HepG2 (cell line): Measurements from ENCODE around the gene TMEM220. TPM values are rescaled to one million over a fixed set of nuclear protein-coding genes. Genes with fewer than 3 reads are reported as not detected.
"Not testable (repeated sequence)": the region's sequence is repeated elsewhere in the genome, so short reads cannot be mapped to it uniquely, and the experiment has no call there.

Experiments used
- ATAC-seq: fragments of 200-7000 bp; cut with Tn5 transposase; 3 replicates; pipeline ENCODE4 v1.9.1; 2020; ENCODE audit warnings: mild to moderate bottlenecking, moderate library complexity
- BruUV-seq: library from RNA; stranded (reverse); fragments of 400-500 nt; replicated peaks from 2 replicates; lab custom pipeline; 2021; lab: Mats Ljungman, UMichigan
- CTCF ChIA-PET: fragments of 300-600 bp; formaldehyde crosslinking; extraction: SDS; loops from one replicate; lab custom pipeline; 2021; ENCODE audit warnings: low total read pairs, inconsistent platforms, low intra/inter-chr PET ratio; lab: Yijun Ruan, JAX
- POLR2A ChIA-PET: fragments of 350-600 bp; sonication (Branson Sonifier 250); formaldehyde crosslinking; loops from one replicate; lab custom pipeline; 2020; ENCODE audit warnings: antibody characterized with exemption, inconsistent platforms; lab: Yijun Ruan, JAX
- DNase-seq: peaks from one replicate; pipeline ENCODE4 v3.0.0-alpha.2; 2015; ENCODE audit warnings: low spot score
- FAIRE-seq: peaks from 3 replicates; lab custom pipeline; 2011; peaks lifted over from hg19 to GRCh38; lab: Jason Lieb, UNC
- H2AFZ ChIP-seq: one replicate; pipeline ENCODE4 v1.6.1; 2011; ENCODE audit warnings: low read length, inconsistent platforms
- H3K27ac ChIP-seq: fragments of 300-600 bp; 3 replicates; pipeline ENCODE4 v1.8.0; 2011; ENCODE audit warnings: mixed run types, mild to moderate bottlenecking, mixed read lengths, low read length, inconsistent platforms; ENCODE audit not compliant: insufficient read depth; ENCODE audit errors: extremely low read length
- H3K27me3 ChIP-seq, 2 experiments: fragments of 200-600 bp in 1 of 2; 2 replicates in 1 of 2; 3 replicates in 1 of 2; pipeline versions ENCODE4 v1.6.0 to v1.8.0; 2011; ENCODE audit warnings: low read length in 2 of 2, mild to moderate bottlenecking in 2 of 2, moderate library complexity in 2 of 2, inconsistent platforms in 1 of 2; ENCODE audit not compliant: insufficient read depth in 2 of 2, control insufficient read depth in 1 of 2
- H3K36me3 ChIP-seq, 2 experiments: fragments of 200-600 bp in 1 of 2; replicated peaks in 1 of 2; 2 replicates in 1 of 2; 3 replicates in 1 of 2; pipeline versions ENCODE4 v1.5.1 to v1.8.0; 2011; ENCODE audit warnings: low read length in 2 of 2, inconsistent platforms in 1 of 2; ENCODE audit not compliant: insufficient read depth in 2 of 2, control insufficient read depth in 1 of 2
- H3K4me1 ChIP-seq: 2 replicates; pipeline ENCODE4 v1.5.1; 2012; ENCODE audit warnings: low read length, inconsistent platforms; ENCODE audit not compliant: insufficient read depth
- H3K4me2 ChIP-seq: 2 replicates; pipeline ENCODE4 v1.6.0; 2011; ENCODE audit warnings: low read depth, low read length, inconsistent platforms
- H3K4me3 ChIP-seq, 3 experiments: fragments of 200-600 bp in 1 of 3; sonication (generic), shearing (Covaris generic) in 1 of 3; replicated peaks in 1 of 3; 2 replicates each; pipeline ENCODE4 v1.5.1; 2011 to 2016; ENCODE audit warnings: low read length in 3 of 3, inconsistent platforms in 2 of 3, low read depth in 2 of 3, mild to moderate bottlenecking in 2 of 3, control low read depth in 1 of 3, mixed read lengths in 1 of 3; ENCODE audit not compliant: insufficient read depth in 1 of 3
- H3K79me2 ChIP-seq: one replicate; pipeline ENCODE4 v1.6.1; 2011; ENCODE audit warnings: low read length, inconsistent platforms; ENCODE audit not compliant: insufficient read depth
- H3K9ac ChIP-seq: 2 replicates; pipeline ENCODE4 v1.6.0; 2011; ENCODE audit warnings: mild to moderate bottlenecking, low read depth, low read length, inconsistent platforms; ENCODE audit not compliant: insufficient read depth
- H3K9me3 ChIP-seq: 2 replicates; pipeline ENCODE4 v1.5.1; 2012; ENCODE audit warnings: mild to moderate bottlenecking, low read length
- H4K20me1 ChIP-seq: 2 replicates; pipeline ENCODE4 v1.6.0; 2011; ENCODE audit warnings: inconsistent platforms, mild to moderate bottlenecking, low read length, moderate library complexity; ENCODE audit not compliant: insufficient read depth
- CHD2 ChIP-seq: IDR thresholded peaks from 2 replicates; pipeline ENCODE4 v1.6.1; 2011; ENCODE audit warnings: low read depth, low read length, improper control_type of control experiment
- GLI4 ChIP-seq: sonication (generic); formaldehyde crosslinking; IDR thresholded peaks from 2 replicates; pipeline ENCODE4 v1.5.1; 2020; ENCODE audit warnings: missing genetic modification reagents, mild to moderate bottlenecking, moderate library complexity, borderline replicate concordance
- MAFF ChIP-seq: IDR thresholded peaks from 2 replicates; pipeline ENCODE4 v1.6.1; 2011; ENCODE audit warnings: low read depth, low read length, improper control_type of control experiment
- MAFK ChIP-seq, 2 experiments: IDR thresholded peaks in 1 of 2; conservative IDR thresholded peaks in 1 of 2; 2 replicates each; pipeline ENCODE4 v1.6.1; 2011; ENCODE audit warnings: improper control_type of control experiment in 2 of 2, low read length in 2 of 2
- RAD21 ChIP-seq: fragments of 450-650 bp; formaldehyde crosslinking; IDR thresholded peaks from 2 replicates; pipeline ENCODE4 v1.5.0; 2020; ENCODE audit warnings: mild to moderate bottlenecking
- TAF1 ChIP-seq: sonication (generic); formaldehyde crosslinking; IDR thresholded peaks from 2 replicates; pipeline ENCODE4 v1.4.0; 2020; ENCODE audit warnings: missing genetic modification reagents
- YEATS4 ChIP-seq: sonication (generic); formaldehyde crosslinking; IDR thresholded peaks from 2 replicates; pipeline ENCODE4 v1.4.0; 2020; ENCODE audit warnings: missing genetic modification reagents, borderline replicate concordance
- ZBTB38 ChIP-seq: sonication (generic); formaldehyde crosslinking; IDR thresholded peaks from 2 replicates; pipeline ENCODE4 v1.5.1; 2020; ENCODE audit warnings: mild to moderate bottlenecking, missing genetic modification reagents
- ZBTB42 ChIP-seq: sonication (generic); formaldehyde crosslinking; IDR thresholded peaks from 2 replicates; pipeline ENCODE4 v1.5.0; 2020; ENCODE audit warnings: mild to moderate bottlenecking, missing genetic modification reagents
- ZNF160 ChIP-seq: sonication (generic); formaldehyde crosslinking; IDR thresholded peaks from 2 replicates; pipeline ENCODE4 v1.8.0; 2022; ENCODE audit warnings: mild to moderate bottlenecking, inconsistent platforms, missing genetic modification reagents
- ZNF317 ChIP-seq: sonication (generic); formaldehyde crosslinking; IDR thresholded peaks from 2 replicates; pipeline ENCODE4 v1.5.0; 2020; ENCODE audit warnings: mild to moderate bottlenecking, missing genetic modification reagents
- ZNF354B ChIP-seq: sonication (generic); formaldehyde crosslinking; IDR thresholded peaks from 2 replicates; pipeline ENCODE4 v1.8.0; 2022; ENCODE audit warnings: mild to moderate bottlenecking, missing genetic modification reagents
- ZNF766 ChIP-seq: sonication (generic); formaldehyde crosslinking; IDR thresholded peaks from 2 replicates; pipeline ENCODE4 v1.5.0; 2020; ENCODE audit warnings: missing genetic modification reagents, borderline replicate concordance
- WGBS: methylation state at CpG from one replicate; pipeline ENCODE4 v1.1.6; 2017; ENCODE audit warnings: low lambda C conversion rate; 5-methylcytosine and 5-hydroxymethylcytosine counted together
- in situ Hi-C: cut with HindIII; loops from 2 replicates; pipeline ENCODE4 v1.10.0; 2017; ENCODE audit warnings: low pct_unique_long_range_greater_than_20kb; ENCODE audit not compliant: extremely low pct_ligation_motif_present
- intact Hi-C: fragments of 100-400 bp; cut with micrococcal nuclease; formaldehyde crosslinking; loops from one replicate; pipeline ENCODE4 v1.10.0; 2022; ENCODE audit not compliant: unreplicated experiment
- polyA plus RNA-seq, 8 experiments: library from polyadenylated mRNA; depleted of rRNA in 3 of 8; stranded (reverse) in 7 of 8; unstranded in 1 of 8; fragments of >200 nt; fragmentation: Illumina TruSeq in 4 of 8; extraction: Trizol in 4 of 8; gene quantifications; 2 replicates each; pipeline versions ENCODE4 v1.2.1 to v1.2.3, GENCODE V29; 2011 to 2016; ENCODE audit warnings: low read depth in 4 of 8, missing spikeins in 1 of 8, mixed read lengths in 1 of 8; ENCODE audit not compliant: insufficient read depth in 1 of 8
- total RNA-seq, 5 experiments: library from RNA; depleted of rRNA; stranded (reverse); fragments of >200 nt; fragmentation: Illumina TruSeq; extraction: Trizol; gene quantifications; 2 replicates each; pipeline ENCODE4 v1.2.3, GENCODE V29; 2016; ENCODE audit warnings: low read depth in 1 of 5
- TF ChIP-seq, protein P1 (sequence below): sonication (generic); formaldehyde crosslinking; IDR thresholded peaks from 2 replicates; pipeline ENCODE4 v1.8.1; 2023; ENCODE audit warnings: missing genetic modification reagents, inconsistent platforms, borderline replicate concordance
- TF ChIP-seq, protein P2 (sequence below): sonication (generic); formaldehyde crosslinking; IDR thresholded peaks from 2 replicates; pipeline ENCODE4 v1.9.0; 2021; ENCODE audit warnings: missing genetic modification reagents, mild to moderate bottlenecking, borderline replicate concordance
- TF ChIP-seq, protein P3 (sequence below): sonication (generic); formaldehyde crosslinking; IDR thresholded peaks from 2 replicates; pipeline ENCODE4 v1.5.0; 2020; ENCODE audit warnings: missing genetic modification reagents

TMEM220 gene
- total and polyA plus RNA-seq, 2 of the 13 experiments (the other 11 are each of a cell fraction or from before 2014, with no cell fraction given) = 1.3 to 2.2 TPM

DNA sequence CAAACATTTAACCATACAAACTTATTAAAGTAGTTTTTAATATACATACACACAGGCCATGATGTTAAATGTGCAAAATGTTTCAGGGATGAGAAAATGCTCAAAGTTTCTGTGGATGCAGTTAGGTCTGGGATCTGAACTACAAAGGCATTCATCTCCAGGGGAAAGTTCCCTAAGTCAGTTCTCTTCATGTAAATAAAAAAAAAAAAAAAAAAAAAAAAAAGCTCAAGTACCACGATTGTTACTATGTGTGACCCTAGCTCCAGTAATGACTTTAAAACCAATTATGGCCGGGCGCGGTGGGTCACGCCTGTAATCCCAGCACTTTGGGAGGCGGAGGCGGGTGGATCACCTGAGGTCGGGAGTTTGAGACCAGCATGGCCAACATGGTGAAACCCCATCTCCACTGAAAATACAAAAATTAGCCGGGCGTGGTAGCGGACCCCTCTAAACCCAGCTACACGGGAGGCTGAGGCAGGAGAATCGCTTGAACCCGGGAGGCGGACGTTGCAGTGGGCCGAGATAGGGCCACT is 33.9 kb downstream of the TMEM220 start:
- ATAC-seq, CTCF ChIA-PET, H3K27me3 ChIP-seq, POLR2A ChIA-PET, in situ Hi-C loops, FAIRE-seq, DNase-seq, H3K9me3 ChIP-seq, H4K20me1 ChIP-seq, BruUV-seq, H3K27ac ChIP-seq, H2AFZ ChIP-seq: not testable (repeated sequence)
- TF ChIP-seq ZBTB38 (CRISPR knock-in tag) = peak; percentile 63; the same call in 1 of the 2 replicates
- Histone ChIP-seq H3K79me2 (peaks cover 40% of the 10 kb centered on the region), H3K4me1 (peaks cover 29% of the 10 kb centered on the region), H3K4me3 (peak overlapping the region; percentile 89 to 98 (median 96)), H3K4me2 (peak overlapping the region; percentile 98), H3K9ac (peak overlapping the region; percentile 92), H3K36me3 (peaks cover 9 to 34% of the 10 kb centered on the region in 2 experiments)
- 73% methylated on average over 17 of the region's 17 CpGs for WGBS
- intact Hi-C loops = loop anchor here (5.0 kb wide), 1 partner anchor 36 kb away; the partner anchor contains the start of gene TMEM220

DNA sequence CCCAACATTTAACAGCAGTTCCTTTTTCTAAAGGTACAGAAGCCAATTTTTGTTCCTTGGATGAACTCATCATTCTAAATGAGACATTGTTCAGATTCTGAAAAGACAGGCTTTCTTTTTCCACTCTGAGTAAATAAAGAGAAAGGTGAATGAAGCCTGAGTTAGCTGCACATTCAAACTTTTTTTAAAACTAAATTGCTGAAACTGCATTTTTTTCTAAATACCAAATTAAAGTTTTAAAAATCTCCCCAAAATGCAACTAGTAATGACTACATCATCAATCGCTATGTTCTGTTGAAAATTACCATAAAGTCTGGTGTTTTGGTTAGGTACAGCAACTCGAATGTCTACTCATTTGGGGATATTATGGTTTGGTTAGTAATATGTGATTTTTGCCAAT is 42.3 kb downstream of the TMEM220 start:
- no peak for ATAC-seq
- 94% methylated on average over 2 of the region's 2 CpGs for WGBS
- no peaks in the 10 kb centered on the region for H3K9me3 ChIP-seq
- POLR2A ChIA-PET = no interaction called here
- H3K79me2 ChIP-seq = peaks cover 29% of the 10 kb centered on the region
- H3K4me1 ChIP-seq = no peaks in the 10 kb centered on the region
- H3K27me3 ChIP-seq = no peaks in the 10 kb centered on the region
- no peak for DNase-seq
- CTCF ChIA-PET = no interaction called here
- FAIRE-seq = no peak
- H3K4me2 ChIP-seq = no peak overlapping the region
- no TSS peak for BruUV-seq
- no peak overlapping the region for H2AFZ ChIP-seq
- H3K36me3 ChIP-seq = peaks cover 12 to 75% of the 10 kb centered on the region in 2 experiments; a peak in 4 of 5 replicates
- in situ Hi-C loops (no loop called here), intact Hi-C loops (no loop called here)
- no peak overlapping the region for H3K9ac ChIP-seq
- H3K27ac ChIP-seq = no peak overlapping the region
- no peak overlapping the region for H3K4me3 ChIP-seq
- H4K20me1 ChIP-seq = no peaks in the 10 kb centered on the region
- TF ChIP-seq RAD21 (CRISPR knock-in tag) = no peak
- TF ChIP-seq ZNF354B = no peak
- TF ChIP-seq, protein P1, sequence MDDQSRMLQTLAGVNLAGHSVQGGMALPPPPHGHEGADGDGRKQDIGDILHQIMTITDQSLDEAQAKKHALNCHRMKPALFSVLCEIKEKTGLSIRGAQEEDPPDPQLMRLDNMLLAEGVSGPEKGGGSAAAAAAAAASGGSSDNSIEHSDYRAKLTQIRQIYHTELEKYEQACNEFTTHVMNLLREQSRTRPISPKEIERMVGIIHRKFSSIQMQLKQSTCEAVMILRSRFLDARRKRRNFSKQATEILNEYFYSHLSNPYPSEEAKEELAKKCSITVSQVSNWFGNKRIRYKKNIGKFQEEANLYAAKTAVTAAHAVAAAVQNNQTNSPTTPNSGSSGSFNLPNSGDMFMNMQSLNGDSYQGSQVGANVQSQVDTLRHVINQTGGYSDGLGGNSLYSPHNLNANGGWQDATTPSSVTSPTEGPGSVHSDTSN = no peak
- TF ChIP-seq, protein P2, sequence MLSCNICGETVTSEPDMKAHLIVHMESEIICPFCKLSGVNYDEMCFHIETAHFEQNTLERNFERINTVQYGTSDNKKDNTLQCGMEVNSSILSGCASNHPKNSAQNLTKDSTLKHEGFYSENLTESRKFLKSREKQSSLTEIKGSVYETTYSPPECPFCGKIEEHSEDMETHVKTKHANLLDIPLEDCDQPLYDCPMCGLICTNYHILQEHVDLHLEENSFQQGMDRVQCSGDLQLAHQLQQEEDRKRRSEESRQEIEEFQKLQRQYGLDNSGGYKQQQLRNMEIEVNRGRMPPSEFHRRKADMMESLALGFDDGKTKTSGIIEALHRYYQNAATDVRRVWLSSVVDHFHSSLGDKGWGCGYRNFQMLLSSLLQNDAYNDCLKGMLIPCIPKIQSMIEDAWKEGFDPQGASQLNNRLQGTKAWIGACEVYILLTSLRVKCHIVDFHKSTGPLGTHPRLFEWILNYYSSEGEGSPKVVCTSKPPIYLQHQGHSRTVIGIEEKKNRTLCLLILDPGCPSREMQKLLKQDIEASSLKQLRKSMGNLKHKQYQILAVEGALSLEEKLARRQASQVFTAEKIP = no peak
- no peak for TF ChIP-seq YEATS4 (CRISPR knock-in tag)
- no peak for TF ChIP-seq ZNF766
- peak; percentile 85 for TF ChIP-seq MAFF
- no peak for TF ChIP-seq TAF1 (CRISPR knock-in tag)
- no peak for TF ChIP-seq CHD2
- no peak for TF ChIP-seq ZBTB42 (CRISPR knock-in tag)
- no peak for TF ChIP-seq ZNF160 (CRISPR knock-in tag)
- TF ChIP-seq MAFK (conservative IDR thresholded peaks at IDR 0.05 in 1 of 2, IDR thresholded peaks at IDR 0.05 in 1 of 2; ENCODE audit: low read length in 2 of 2) = peak; percentile 86 to 93
- TF ChIP-seq ZNF317 = no peak
- TF ChIP-seq, protein P3, sequence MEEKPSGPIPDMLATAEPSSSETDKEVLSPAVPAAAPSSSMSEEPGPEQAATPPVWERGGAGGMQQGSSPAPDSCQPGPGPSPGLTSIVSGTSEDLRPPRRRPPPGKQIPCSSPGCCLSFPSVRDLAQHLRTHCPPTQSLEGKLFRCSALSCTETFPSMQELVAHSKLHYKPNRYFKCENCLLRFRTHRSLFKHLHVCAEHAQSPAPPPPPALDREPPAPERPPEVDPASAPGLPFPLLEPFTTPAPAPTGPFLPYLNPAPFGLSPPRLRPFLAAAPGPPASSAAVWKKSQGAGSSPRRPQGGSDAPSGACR (CRISPR knock-in tag) = no peak
- no peak for TF ChIP-seq GLI4 (CRISPR knock-in tag)
